ENCODE measurements around the gene WDFY2.

WDFY2 gene

DNA sequence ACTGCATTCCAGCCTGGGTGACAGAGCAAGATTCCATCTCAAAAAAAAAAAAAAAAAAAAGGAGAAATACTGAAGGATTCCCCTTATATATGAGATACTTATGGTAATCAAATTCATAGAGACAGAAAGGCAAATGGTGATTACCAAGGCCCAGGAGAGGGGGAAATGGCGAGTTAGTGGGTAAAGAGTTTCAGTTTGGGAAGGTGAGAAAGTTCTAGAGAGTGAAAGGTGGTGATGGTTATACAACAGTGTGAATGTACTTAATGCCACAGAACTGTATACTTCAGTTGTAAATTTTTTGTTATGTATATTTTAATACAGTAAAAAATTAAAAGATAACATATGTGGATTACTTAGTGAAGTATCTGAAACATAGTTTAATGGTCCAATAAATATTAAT is 129.5 kb downstream of the WDFY2 start:
- in situ Hi-C loops (cut with HindIII; ENCODE audit: low sequenced_read_pairs): no loop called here
- no peak overlapping the region for H3K4me3 ChIP-seq (ENCODE audit: low read depth, low read length)
- no peak for DNase-seq (ENCODE audit: low read depth, low spot score)
- TF ChIP-seq, protein P1, sequence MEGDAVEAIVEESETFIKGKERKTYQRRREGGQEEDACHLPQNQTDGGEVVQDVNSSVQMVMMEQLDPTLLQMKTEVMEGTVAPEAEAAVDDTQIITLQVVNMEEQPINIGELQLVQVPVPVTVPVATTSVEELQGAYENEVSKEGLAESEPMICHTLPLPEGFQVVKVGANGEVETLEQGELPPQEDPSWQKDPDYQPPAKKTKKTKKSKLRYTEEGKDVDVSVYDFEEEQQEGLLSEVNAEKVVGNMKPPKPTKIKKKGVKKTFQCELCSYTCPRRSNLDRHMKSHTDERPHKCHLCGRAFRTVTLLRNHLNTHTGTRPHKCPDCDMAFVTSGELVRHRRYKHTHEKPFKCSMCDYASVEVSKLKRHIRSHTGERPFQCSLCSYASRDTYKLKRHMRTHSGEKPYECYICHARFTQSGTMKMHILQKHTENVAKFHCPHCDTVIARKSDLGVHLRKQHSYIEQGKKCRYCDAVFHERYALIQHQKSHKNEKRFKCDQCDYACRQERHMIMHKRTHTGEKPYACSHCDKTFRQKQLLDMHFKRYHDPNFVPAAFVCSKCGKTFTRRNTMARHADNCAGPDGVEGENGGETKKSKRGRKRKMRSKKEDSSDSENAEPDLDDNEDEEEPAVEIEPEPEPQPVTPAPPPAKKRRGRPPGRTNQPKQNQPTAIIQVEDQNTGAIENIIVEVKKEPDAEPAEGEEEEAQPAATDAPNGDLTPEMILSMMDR (IDR thresholded peaks at IDR 0.05; ENCODE audit: low read depth, low read length): no peak

DNA sequence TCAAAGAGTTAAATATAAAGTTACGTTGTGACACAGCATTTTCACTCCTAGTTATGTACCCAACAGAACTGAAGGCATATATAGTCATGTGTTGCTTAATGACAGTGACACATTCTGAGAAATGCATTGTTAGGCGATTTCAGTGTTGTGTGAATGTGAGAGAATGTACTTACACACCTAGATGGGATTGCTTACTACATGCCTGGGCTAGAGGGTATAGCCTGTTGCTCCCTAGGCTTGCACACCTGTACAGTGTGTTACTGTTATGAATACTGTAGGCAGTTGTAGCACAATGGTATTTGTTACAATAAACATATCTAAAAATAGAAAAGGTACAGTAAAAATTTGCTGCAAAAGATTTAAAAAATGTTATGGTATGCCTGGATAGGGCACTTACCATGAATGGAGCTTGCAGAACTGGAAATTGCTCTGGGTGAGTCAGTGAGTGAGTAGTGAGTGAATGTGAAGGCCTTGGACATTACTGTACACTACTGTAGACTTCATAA is 130.5 kb downstream of the WDFY2 start:
- no peak overlapping the region for H3K4me3 ChIP-seq (ENCODE audit: low read depth, low read length)
- TF ChIP-seq, protein P1 (IDR thresholded peaks at IDR 0.05; ENCODE audit: low read depth, low read length): no peak
- peak; percentile 64 for DNase-seq (ENCODE audit: low read depth, low spot score)
- in situ Hi-C loops (cut with HindIII; ENCODE audit: low sequenced_read_pairs): no loop called here

DNA sequence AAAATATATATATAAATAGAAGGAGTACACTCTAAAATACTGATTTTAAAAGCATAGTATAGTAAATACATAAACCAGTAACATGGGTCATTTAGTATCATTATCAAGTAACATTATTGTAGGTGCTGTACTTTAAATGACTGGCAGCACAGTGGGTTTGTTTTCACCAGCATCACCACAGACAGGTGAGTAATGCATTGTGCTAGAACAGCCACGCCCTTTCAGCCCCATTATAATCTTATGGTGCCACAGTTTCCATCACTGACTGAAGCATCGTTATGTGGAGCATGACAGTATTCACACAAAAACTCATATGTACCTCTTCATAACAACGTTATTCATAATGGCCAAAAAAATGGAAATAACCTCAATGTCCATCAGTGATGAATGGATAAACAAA is 131.4 kb downstream of the WDFY2 start:
- in situ Hi-C loops (cut with HindIII; ENCODE audit: low sequenced_read_pairs): no loop called here
- TF ChIP-seq, protein P1 (IDR thresholded peaks at IDR 0.05; ENCODE audit: low read depth, low read length): no peak
- no peak for DNase-seq (ENCODE audit: low read depth, low spot score)

DNA sequence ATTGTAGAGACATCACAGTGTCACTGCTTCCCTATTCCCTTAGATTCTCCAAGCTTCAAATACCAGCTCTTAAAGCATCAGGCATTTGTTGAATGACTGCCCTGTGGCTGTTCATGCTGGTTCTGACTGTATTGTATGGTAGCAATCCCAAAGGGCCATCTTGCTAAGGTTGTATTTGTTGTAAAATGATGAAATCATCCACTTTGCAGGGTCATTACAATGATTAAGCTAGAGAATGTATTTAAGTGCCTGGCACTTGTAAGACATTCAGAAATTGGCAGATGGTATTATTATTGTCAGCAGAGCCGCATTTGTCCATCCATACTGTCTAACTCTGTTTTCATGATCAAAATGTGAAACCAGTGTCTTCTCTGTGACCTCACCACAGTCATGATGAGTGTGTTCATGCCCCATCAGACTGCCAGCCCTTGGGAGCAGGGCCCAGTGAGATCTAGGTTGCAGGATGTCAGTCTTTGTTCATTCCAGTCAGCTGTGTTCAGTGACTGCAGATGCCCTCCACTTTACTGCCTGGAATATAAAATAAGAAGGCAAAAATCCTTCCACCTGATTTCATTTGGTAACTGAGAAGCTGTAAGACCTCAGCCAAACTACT is 133.6 kb downstream of the WDFY2 start:
- in situ Hi-C loops (cut with HindIII; ENCODE audit: low sequenced_read_pairs): no loop called here
- H3K4me3 ChIP-seq (ENCODE audit: low read depth, low read length): no peak overlapping the region
- no peak for DNase-seq (ENCODE audit: low read depth, low spot score)
- TF ChIP-seq, protein P1 (IDR thresholded peaks at IDR 0.05; ENCODE audit: low read depth, low read length): no peak

More for the DNA sequence above, 131.4 kb downstream of the WDFY2 start:
- no peak overlapping the region for H3K4me3 ChIP-seq (ENCODE audit: low read depth, low read length)

DNA sequence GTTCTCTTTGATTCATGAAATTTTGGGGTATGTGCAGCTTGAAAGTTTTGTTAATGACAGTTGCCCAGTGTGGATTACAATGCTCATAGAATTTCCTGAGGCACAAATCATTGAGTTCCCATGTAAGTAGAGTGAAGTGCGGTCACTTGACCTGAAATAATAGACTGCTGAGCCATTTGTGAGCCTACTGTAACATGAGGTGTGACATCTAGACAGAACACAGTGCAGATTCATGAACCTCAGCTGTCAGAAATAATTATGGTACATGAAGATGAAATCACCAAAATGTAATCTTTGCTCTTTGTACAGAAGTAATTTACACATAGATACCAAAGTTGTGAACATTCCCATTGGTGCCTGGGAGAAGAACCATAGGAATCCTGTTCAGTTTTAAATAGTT is 135.1 kb downstream of the WDFY2 start:
- TF ChIP-seq, protein P1 (IDR thresholded peaks at IDR 0.05; ENCODE audit: low read depth, low read length): no peak
- in situ Hi-C loops (cut with HindIII; ENCODE audit: low sequenced_read_pairs): no loop called here
- no peak overlapping the region for H3K4me3 ChIP-seq (ENCODE audit: low read depth, low read length)
- DNase-seq (ENCODE audit: low read depth, low spot score): no peak

DNA sequence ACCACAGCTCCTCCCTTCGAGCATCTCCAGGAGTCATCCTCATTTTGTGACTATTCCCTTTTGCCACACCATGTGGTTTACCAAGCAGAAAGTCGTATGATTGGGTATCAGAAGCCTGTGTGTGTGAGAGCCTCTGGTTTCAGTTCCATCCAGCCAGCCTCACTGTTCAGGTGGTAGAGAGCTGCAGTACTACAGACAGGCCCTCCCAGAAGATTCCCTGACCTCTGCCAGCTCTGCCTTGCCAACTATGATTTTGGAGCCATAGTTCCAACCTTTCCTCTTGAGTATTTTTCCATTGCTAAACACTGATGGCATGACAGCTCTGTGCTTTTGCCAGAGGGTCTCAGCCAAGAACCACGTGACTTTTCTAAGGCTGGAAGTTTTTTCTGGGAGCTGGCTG is 137.2 kb downstream of the WDFY2 start:
- TF ChIP-seq, protein P1 (IDR thresholded peaks at IDR 0.05; ENCODE audit: low read depth, low read length): no peak
- no peak for DNase-seq (ENCODE audit: low read depth, low spot score)
- H3K4me3 ChIP-seq (ENCODE audit: low read depth, low read length): no peak overlapping the region
- in situ Hi-C loops (cut with HindIII; ENCODE audit: low sequenced_read_pairs): no loop called here
